ENCODE data around the gene LRRC27. TPM values are rescaled to one million over a fixed set of nuclear protein-coding genes. Genes with fewer than 3 reads are reported as not detected.

Gene LRRC27
- total and polyA plus RNA-seq, 2 of the 4 experiments (the other 2 are of a cell fraction): 3.8 to 5.3 TPM

DNA sequence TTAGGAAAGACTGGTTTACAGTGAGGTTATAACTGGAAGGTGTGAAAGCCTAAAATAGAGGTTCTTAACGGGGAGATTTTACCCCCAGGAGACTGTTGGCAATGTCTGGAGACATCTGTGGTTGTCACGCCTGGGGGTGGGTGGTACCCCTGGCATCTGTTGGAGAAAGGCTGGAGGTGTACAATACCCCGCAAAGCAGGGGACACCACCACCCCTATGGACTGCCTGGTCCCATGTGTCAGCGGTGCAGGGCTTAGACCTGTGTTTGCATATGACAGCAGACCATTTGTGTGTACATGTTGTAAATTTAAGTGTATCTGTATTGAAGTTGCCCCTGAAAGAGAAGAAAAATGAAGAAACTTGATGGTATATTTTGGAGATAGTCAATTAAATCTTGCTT lies 9.8 kb downstream of the LRRC27 start:
- Histone ChIP-seq H3K36me3 (ENCODE audit: control insufficient read depth, insufficient read depth, low read length) (peaks cover 24% of the 10 kb centered on the region), H3K27ac (ENCODE audit: insufficient read depth, low read length) (no peak overlapping the region), H3K56ac (ENCODE audit: extremely low read depth, insufficient read depth, low read length) (no peak overlapping the region), H3K23ac (ENCODE audit: low read depth, low read length) (no peak overlapping the region), H3K4ac (ENCODE audit: low read depth, low read length) (no peak overlapping the region), H3K9me3 (ENCODE audit: control insufficient read depth, insufficient read depth, low read length) (no peaks in the 10 kb centered on the region), H3K4me2 (ENCODE audit: low read depth, low read length) (no peak overlapping the region), H3K4me1 (ENCODE audit: control insufficient read depth, insufficient read depth, low read length) (no peaks in the 10 kb centered on the region), H2BK5ac (ENCODE audit: low read depth, low read length, poor library complexity, severe bottlenecking) (no peak overlapping the region), H3K27me3 (ENCODE audit: control insufficient read depth, insufficient read depth, low read length) (no peaks in the 10 kb centered on the region), H3K18ac (ENCODE audit: low read depth, low read length) (no peak overlapping the region), H4K20me1 (ENCODE audit: insufficient read depth, low read length) (no peaks in the 10 kb centered on the region), H4K91ac (ENCODE audit: insufficient read depth, low read depth, low read length) (no peak overlapping the region), H4K8ac (ENCODE audit: low read depth in 2 of 2, low read length in 2 of 2) (no peak overlapping the region), H3K4me3 (ENCODE audit: insufficient read depth, low read depth, low read length) (no peak overlapping the region), H2AFZ (replicated peaks; ENCODE audit: low read length, poor library complexity) (no peak overlapping the region), H3K9ac (ENCODE audit: low read depth, low read length) (no peak overlapping the region), H2AK9ac (replicated peaks; ENCODE audit: low read depth, low read length, poor library complexity) (no peak overlapping the region), H2BK120ac (ENCODE audit: low read depth, low read length) (no peak overlapping the region), H3K14ac (replicated peaks; ENCODE audit: low read depth, low read length) (no peak overlapping the region), H3K9me1 (ENCODE audit: insufficient read depth, low read length) (no peaks in the 10 kb centered on the region), H2BK15ac (ENCODE audit: low read depth, low read length) (no peak overlapping the region), H3K79me1 (ENCODE audit: low read depth in 1 of 2, low read length in 2 of 2) (no peaks in the 10 kb centered on the region), H4K5ac (ENCODE audit: low read depth, low read length) (no peak overlapping the region), H2BK20ac (ENCODE audit: low read depth, low read length) (no peak overlapping the region), H2AK5ac (ENCODE audit: low read depth, low read length) (no peak overlapping the region)
- ChIA-PET CTCF (no interaction called here), POLR2A (ENCODE audit: unreplicated experiment) (no interaction called here)
- intact Hi-C loops (cut with micrococcal nuclease) (no loop called here), dilution Hi-C loops (cut with HindIII; ENCODE audit: low sequenced_read_pairs, unreplicated experiment) (loop anchor here (25.0 kb wide), 1 partner anchor 104 kb away; no protein-coding TSS in a partner anchor), in situ Hi-C loops (cut with MboI; ENCODE audit: low sequenced_read_pairs) (no loop called here)
- no TSS peak for BruUV-seq (replicated peaks)
- no peak for TF ChIP-seq MAZ (IDR thresholded peaks at IDR 0.05; ENCODE audit: borderline replicate concordance, low read depth, low read length)
- DNase-seq (no peak), ATAC-seq (ENCODE audit: low read depth) (no peak)
- 100% methylated on average over 1 of the region's 4 CpGs; no CpG with 5 or more reads in 1 of the 2 experiments for WGBS, 2 experiments (ENCODE audit: extremely low coverage in 2 of 2, insufficient read length in 1 of 2)
